Loucy (cell line): ENCODE measurements around the gene PCDHGA9.

ENCODE experiments used
- H2AFZ ChIP-seq: fragments of 200-600 bp; sonication (generic); 2 replicates; pipeline ENCODE4 v1.6.0; 2016; ENCODE audit warnings: antibody characterized with exemption, mild to moderate bottlenecking, low read length, moderate library complexity
- H3F3A ChIP-seq: fragments of 200-600 bp; 2 replicates; pipeline ENCODE4 v1.6.0; 2016; ENCODE audit warnings: antibody characterized with exemption, low read depth, mild to moderate bottlenecking
- H3K27me3 ChIP-seq: fragments of 200-600 bp; sonication (generic); 2 replicates; pipeline ENCODE4 v1.6.1; 2014; ENCODE audit warnings: low read length, mild to moderate bottlenecking; ENCODE audit not compliant: insufficient read depth, poor library complexity, severe bottlenecking
- H3K36me3 ChIP-seq: fragments of 200-600 bp; sonication (generic); 2 replicates; pipeline ENCODE4 v1.6.1; 2016; ENCODE audit warnings: low read length; ENCODE audit not compliant: insufficient read depth
- H3K4me1 ChIP-seq: fragments of 200-600 bp; sonication (generic); 2 replicates; pipeline ENCODE4 v1.5.1; 2014; ENCODE audit warnings: low read length, mild to moderate bottlenecking; ENCODE audit not compliant: insufficient read depth, poor library complexity, severe bottlenecking
- H3K4me2 ChIP-seq: fragments of 200-600 bp; sonication (generic); 2 replicates; pipeline ENCODE4 v1.6.0; 2014; ENCODE audit warnings: antibody characterized with exemption, low read length, low read depth, mild to moderate bottlenecking; ENCODE audit not compliant: poor library complexity, severe bottlenecking
- H3K4me3 ChIP-seq: fragments of 200-600 bp; sonication (generic); 2 replicates; pipeline ENCODE4 v1.5.1; 2014; ENCODE audit warnings: low read length, mild to moderate bottlenecking, mixed read lengths; ENCODE audit not compliant: poor library complexity, severe bottlenecking
- H3K79me2 ChIP-seq: fragments of 200-600 bp; sonication (generic); 2 replicates; pipeline ENCODE4 v1.6.1; 2014; ENCODE audit warnings: low read length; ENCODE audit not compliant: insufficient read depth
- H3K9ac ChIP-seq: fragments of 200-600 bp; sonication (generic); 2 replicates; pipeline ENCODE4 v1.6.0; 2014; ENCODE audit warnings: mild to moderate bottlenecking, low read depth, low read length, moderate library complexity; ENCODE audit not compliant: poor library complexity, severe bottlenecking
- H3K9me2 ChIP-seq: fragments of 200-600 bp; sonication (generic); replicated peaks from 2 replicates; pipeline ENCODE4 v1.6.1; 2016; ENCODE audit warnings: low read depth, low read length, mixed read lengths
- H3K9me3 ChIP-seq: fragments of 200-600 bp; sonication (generic); 2 replicates; pipeline ENCODE4 v1.6.1; 2014; ENCODE audit warnings: mild to moderate bottlenecking, antibody characterized with exemption, low read length, low read depth; ENCODE audit not compliant: insufficient read depth
- H4K20me1 ChIP-seq: fragments of 200-600 bp; sonication (generic); 2 replicates; pipeline ENCODE4 v1.6.0; 2014; ENCODE audit warnings: antibody characterized with exemption, low read length, mild to moderate bottlenecking; ENCODE audit not compliant: insufficient read depth, poor library complexity, severe bottlenecking
- CTCF ChIP-seq: fragments of 200-600 bp; sonication (generic); conservative IDR thresholded peaks from 2 replicates; pipeline ENCODE4 v1.5.1; 2014; ENCODE audit warnings: mild to moderate bottlenecking, antibody characterized with exemption, low read length
- EZH2phosphoT487 ChIP-seq: fragments of 200-600 bp; IDR thresholded peaks from 2 replicates; pipeline ENCODE4 v1.6.1; 2018; ENCODE audit warnings: antibody characterized with exemption, mild to moderate bottlenecking, moderate library complexity, borderline replicate concordance

The PCDHGA9 gene

GRCh38 chr5:141366016-141366896, 36.3 kb upstream of the PCDHGA9 start:
- H3K9me3 ChIP-seq: no peaks in the 10 kb centered on the region; the same call in 1 of the 2 replicates

GRCh38 chr5:141369994-141370848, 32.4 kb upstream of the PCDHGA9 start, which contains the start of gene PCDHGB3:
Gene PCDHGB3 (plus strand): TSS chr5:141370242. CDS start chr5:141370395, 153 bp downstream.
- Histone ChIP-seq H3K36me3 (no peaks in the 10 kb centered on the region), H3K27me3 (no peaks in the 10 kb centered on the region), H2AFZ (no peak within 1 kb of the TSS), H4K20me1 (no peaks in the 10 kb centered on the region), H3F3A (no peaks in the 10 kb centered on the region), H3K4me2 (no peak within 1 kb of the TSS), H3K4me3 (no peak within 1 kb of the TSS), H3K4me1 (no peaks in the 10 kb centered on the region), H3K79me2 (no peaks in the 10 kb centered on the region), H3K9me3 (peaks cover 2% of the 10 kb centered on the region; the same call in 1 of the 2 replicates), H3K9ac (no peak within 1 kb of the TSS), H3K9me2 (no peaks in the 10 kb centered on the region)
- TF ChIP-seq CTCF (no peak), EZH2phosphoT487 (no peak)

More at GRCh38 chr5:141366016-141366896, 36.3 kb upstream of the PCDHGA9 start:
- H3K9ac ChIP-seq: no peak overlapping the region
- H2AFZ ChIP-seq: no peak overlapping the region
- no peaks in the 10 kb centered on the region for H3K36me3 ChIP-seq
- H4K20me1 ChIP-seq: no peaks in the 10 kb centered on the region
- no peaks in the 10 kb centered on the region for H3K27me3 ChIP-seq
- no peaks in the 10 kb centered on the region for H3F3A ChIP-seq
- H3K4me3 ChIP-seq: no peak overlapping the region
- H3K79me2 ChIP-seq: no peaks in the 10 kb centered on the region
- H3K4me2 ChIP-seq: no peak overlapping the region
- no peaks in the 10 kb centered on the region for H3K9me2 ChIP-seq
- TF ChIP-seq CTCF: no peak
- TF ChIP-seq EZH2phosphoT487: no peak
- H3K4me1 ChIP-seq: no peaks in the 10 kb centered on the region

GRCh38 chr5:141371572-141372475, 30.8 kb upstream of the PCDHGA9 start:
- no peak overlapping the region for H3K9ac ChIP-seq
- H3K27me3 ChIP-seq: no peaks in the 10 kb centered on the region
- peaks cover 2% of the 10 kb centered on the region; the same call in 1 of the 2 replicates for H3K9me3 ChIP-seq
- H2AFZ ChIP-seq: no peak overlapping the region
- no peaks in the 10 kb centered on the region for H3K36me3 ChIP-seq
- H4K20me1 ChIP-seq: no peaks in the 10 kb centered on the region
- no peaks in the 10 kb centered on the region for H3F3A ChIP-seq
- H3K79me2 ChIP-seq: no peaks in the 10 kb centered on the region
- no peak overlapping the region for H3K4me3 ChIP-seq
- H3K4me2 ChIP-seq: no peak overlapping the region
- no peaks in the 10 kb centered on the region for H3K9me2 ChIP-seq
- no peak for TF ChIP-seq EZH2phosphoT487
- no peak for TF ChIP-seq CTCF
- no peaks in the 10 kb centered on the region for H3K4me1 ChIP-seq
